ENCODE results near the gene FAM110D.
A peak's percentile ranks its signal among the peaks of the same experiment; 100 is the strongest.

Gene FAM110D

GRCh38 chr1:26169669-26170471 is 11.0 kb downstream of the FAM110D start, which contains the start of gene ZNF593:
Gene ZNF593 (plus strand): TSS chr1:26169908. CDS start chr1:26169984, 76 bp downstream.
- H3K9ac ChIP-seq (ENCODE audit: low read length), result peak within 1 kb of the TSS; percentile 75
- H2AK5ac ChIP-seq (ENCODE audit: low read length), result peak within 1 kb of the TSS; percentile 52
- peak within 1 kb of the TSS; percentile 11 for H3K27ac ChIP-seq (ENCODE audit: low read depth, low read length)
- peak within 1 kb of the TSS; percentile 33 for H2BK5ac ChIP-seq (ENCODE audit: low read depth, low read length, poor library complexity)
- H4K12ac ChIP-seq (ENCODE audit: low read depth, low read length), result peak within 1 kb of the TSS; percentile 38
- no peak within 1 kb of the TSS for H2BK12ac ChIP-seq (ENCODE audit: low read length)
- DNase-seq, result peak; percentile 95 to 97
- peaks cover 8 to 11% of the 10 kb centered on the region in 2 experiments for H3K36me3 ChIP-seq (ENCODE audit: control insufficient read depth in 1 of 2, insufficient read depth in 2 of 2, low read length in 2 of 2)
- H4K91ac ChIP-seq (ENCODE audit: low read depth, low read length), result peak within 1 kb of the TSS; percentile 76
- peak within 1 kb of the TSS; percentile 74 for H3K4me2 ChIP-seq (ENCODE audit: low read length)
- H2BK120ac ChIP-seq (ENCODE audit: insufficient read depth, low read length, poor library complexity), result peak within 1 kb of the TSS; percentile 19
- peak within 1 kb of the TSS; percentile 79 for H3K18ac ChIP-seq (ENCODE audit: low read length)
- no peak within 1 kb of the TSS for H3K23ac ChIP-seq (ENCODE audit: low read length)
- H3K27me3 ChIP-seq (ENCODE audit: insufficient read depth, low read length), result no peaks in the 10 kb centered on the region
- peaks cover 6 to 10% of the 10 kb centered on the region in 2 experiments for H3K4me1 ChIP-seq (ENCODE audit: control insufficient read depth in 1 of 2, insufficient read depth in 2 of 2, low read length in 2 of 2)
- no peaks in the 10 kb centered on the region for H3K9me3 ChIP-seq (ENCODE audit: insufficient read depth, low read depth, low read length)
- peaks cover 7% of the 10 kb centered on the region for H3K79me1 ChIP-seq (ENCODE audit: low read length)
- peak within 1 kb of the TSS; percentile 63 for H3K14ac ChIP-seq (ENCODE audit: low read length)
- no CpG with 5 or more reads among the region's 76 CpGs for WGBS (ENCODE audit: extremely low coverage, insufficient coverage, insufficient read length)
- H2AFZ ChIP-seq (ENCODE audit: insufficient read depth, low read length, poor library complexity), result peak within 1 kb of the TSS; percentile 77
- H3K4ac ChIP-seq (ENCODE audit: low read depth, low read length), result peak within 1 kb of the TSS; percentile 37
- H4K8ac ChIP-seq (ENCODE audit: low read depth, low read length), result peak within 1 kb of the TSS; percentile 90
- peak within 1 kb of the TSS; percentile 82 for H3K4me3 ChIP-seq (ENCODE audit: low read depth, low read length)
- peaks cover 5% of the 10 kb centered on the region for H3K79me2 ChIP-seq (ENCODE audit: control insufficient read depth, insufficient read depth, low read length, poor library complexity)

GRCh38 chr1:26170472-26170821 is 11.6 kb downstream of the FAM110D start:
- Histone ChIP-seq H4K8ac (ENCODE audit: low read depth, low read length) (peak overlapping the region; percentile 90), H3K9me3 (ENCODE audit: insufficient read depth, low read depth, low read length) (no peaks in the 10 kb centered on the region), H2AK5ac (ENCODE audit: low read length) (peak overlapping the region; percentile 52), H3K14ac (ENCODE audit: low read length) (no peak overlapping the region), H3K79me2 (ENCODE audit: control insufficient read depth, insufficient read depth, low read length, poor library complexity) (peaks cover 5% of the 10 kb centered on the region), H3K36me3 (ENCODE audit: control insufficient read depth in 1 of 2, insufficient read depth in 2 of 2, low read length in 2 of 2) (peaks cover 8 to 11% of the 10 kb centered on the region in 2 experiments), H3K4me2 (ENCODE audit: low read length) (peak overlapping the region; percentile 74), H4K91ac (ENCODE audit: low read depth, low read length) (peak overlapping the region; percentile 5), H3K23ac (ENCODE audit: low read length) (no peak overlapping the region), H2AFZ (ENCODE audit: insufficient read depth, low read length, poor library complexity) (peak overlapping the region; percentile 11), H2BK120ac (ENCODE audit: insufficient read depth, low read length, poor library complexity) (no peak overlapping the region), H2BK12ac (ENCODE audit: low read length) (no peak overlapping the region), H3K27ac (ENCODE audit: low read depth, low read length) (no peak overlapping the region), H3K4me1 (ENCODE audit: control insufficient read depth in 1 of 2, insufficient read depth in 2 of 2, low read length in 2 of 2) (peaks cover 6 to 10% of the 10 kb centered on the region in 2 experiments), H3K4ac (ENCODE audit: low read depth, low read length) (peak overlapping the region; percentile 37), H3K27me3 (ENCODE audit: insufficient read depth, low read length) (no peaks in the 10 kb centered on the region), H3K9ac (ENCODE audit: low read length) (peak overlapping the region; percentile 75), H3K79me1 (ENCODE audit: low read length) (peaks cover 7% of the 10 kb centered on the region), H3K4me3 (ENCODE audit: low read depth, low read length) (peak overlapping the region; percentile 82), H2BK5ac (ENCODE audit: low read depth, low read length, poor library complexity) (no peak overlapping the region), H4K12ac (ENCODE audit: low read depth, low read length) (no peak overlapping the region), H3K18ac (ENCODE audit: low read length) (no peak overlapping the region)
- DNase-seq, result no peak
- WGBS (ENCODE audit: extremely low coverage, insufficient coverage, insufficient read length), result no CpG with 5 or more reads among the region's 9 CpGs

GRCh38 chr1:26171084-26172072 is 12.5 kb downstream of the FAM110D start, which contains the start of gene ZNF593OS:
Gene ZNF593OS (minus strand): TSS chr1:26171832. CDS start chr1:26171661, 171 bp downstream.
- DNase-seq, result no peak
- H2AK5ac ChIP-seq (ENCODE audit: low read length), result no peak within 1 kb of the TSS
- H3K4me2 ChIP-seq (ENCODE audit: low read length), result peak within 1 kb of the TSS; percentile 74
- H3K4me3 ChIP-seq (ENCODE audit: low read depth, low read length), result peak within 1 kb of the TSS; percentile 21
- H3K18ac ChIP-seq (ENCODE audit: low read length), result no peak within 1 kb of the TSS
- no peak within 1 kb of the TSS for H3K23ac ChIP-seq (ENCODE audit: low read length)
- no peaks in the 10 kb centered on the region for H3K27me3 ChIP-seq (ENCODE audit: insufficient read depth, low read length)
- H3K9me3 ChIP-seq (ENCODE audit: insufficient read depth, low read depth, low read length), result no peaks in the 10 kb centered on the region
- no CpG with 5 or more reads among the region's 34 CpGs for WGBS (ENCODE audit: extremely low coverage, insufficient coverage, insufficient read length)
- no peak within 1 kb of the TSS for H3K27ac ChIP-seq (ENCODE audit: low read depth, low read length)
- H4K12ac ChIP-seq (ENCODE audit: low read depth, low read length), result no peak within 1 kb of the TSS
- H3K36me3 ChIP-seq (ENCODE audit: control insufficient read depth in 1 of 2, insufficient read depth in 2 of 2, low read length in 2 of 2), result peaks cover 8 to 11% of the 10 kb centered on the region in 2 experiments
- no peak within 1 kb of the TSS for H3K9ac ChIP-seq (ENCODE audit: low read length)
- no peak within 1 kb of the TSS for H4K91ac ChIP-seq (ENCODE audit: low read depth, low read length)
- no peak within 1 kb of the TSS for H2BK5ac ChIP-seq (ENCODE audit: low read depth, low read length, poor library complexity)
- H3K14ac ChIP-seq (ENCODE audit: low read length), result no peak within 1 kb of the TSS
- no peak within 1 kb of the TSS for H4K8ac ChIP-seq (ENCODE audit: low read depth, low read length)
- no peak within 1 kb of the TSS for H2AFZ ChIP-seq (ENCODE audit: insufficient read depth, low read length, poor library complexity)
- H2BK12ac ChIP-seq (ENCODE audit: low read length), result no peak within 1 kb of the TSS
- peaks cover 7% of the 10 kb centered on the region for H3K79me1 ChIP-seq (ENCODE audit: low read length)
- peaks cover 6 to 10% of the 10 kb centered on the region in 2 experiments for H3K4me1 ChIP-seq (ENCODE audit: control insufficient read depth in 1 of 2, insufficient read depth in 2 of 2, low read length in 2 of 2)
- no peak within 1 kb of the TSS for H3K4ac ChIP-seq (ENCODE audit: low read depth, low read length)
- no peak within 1 kb of the TSS for H2BK120ac ChIP-seq (ENCODE audit: insufficient read depth, low read length, poor library complexity)
- H3K79me2 ChIP-seq (ENCODE audit: control insufficient read depth, insufficient read depth, low read length, poor library complexity), result peaks cover 5% of the 10 kb centered on the region

- Histone ChIP-seq H3K18ac (ENCODE audit: low read length) (no peak overlapping the region), H3K79me1 (ENCODE audit: low read length) (peaks cover 6% of the 10 kb centered on the region), H3K4ac (ENCODE audit: low read depth, low read length) (no peak overlapping the region), H3K27me3 (ENCODE audit: insufficient read depth, low read length) (no peaks in the 10 kb centered on the region), H3K27ac (ENCODE audit: low read depth, low read length) (no peak overlapping the region), H3K4me3 (ENCODE audit: low read depth, low read length) (no peak overlapping the region), H3K36me3 (ENCODE audit: control insufficient read depth in 1 of 2, insufficient read depth in 2 of 2, low read length in 2 of 2) (peaks cover 8 to 13% of the 10 kb centered on the region in 2 experiments), H2AFZ (ENCODE audit: insufficient read depth, low read length, poor library complexity) (no peak overlapping the region), H3K79me2 (ENCODE audit: control insufficient read depth, insufficient read depth, low read length, poor library complexity) (peaks cover 1% of the 10 kb centered on the region), H3K9ac (ENCODE audit: low read length) (no peak overlapping the region), H4K8ac (ENCODE audit: low read depth, low read length) (no peak overlapping the region), H3K9me3 (ENCODE audit: insufficient read depth, low read depth, low read length) (no peaks in the 10 kb centered on the region), H2BK5ac (ENCODE audit: low read depth, low read length, poor library complexity) (no peak overlapping the region), H4K91ac (ENCODE audit: low read depth, low read length) (no peak overlapping the region), H3K4me1 (ENCODE audit: control insufficient read depth in 1 of 2, insufficient read depth in 2 of 2, low read length in 2 of 2) (peaks cover 14 to 21% of the 10 kb centered on the region in 2 experiments), H2BK12ac (ENCODE audit: low read length) (no peak overlapping the region), H2BK120ac (ENCODE audit: insufficient read depth, low read length, poor library complexity) (no peak overlapping the region), H3K4me2 (ENCODE audit: low read length) (no peak overlapping the region), H4K12ac (ENCODE audit: low read depth, low read length) (no peak overlapping the region), H2AK5ac (ENCODE audit: low read length) (no peak overlapping the region), H3K14ac (ENCODE audit: low read length) (no peak overlapping the region), H3K23ac (ENCODE audit: low read length) (no peak overlapping the region)
- DNase-seq, result peak; percentile 71 to 83
- WGBS (ENCODE audit: extremely low coverage, insufficient coverage, insufficient read length), result no CpG with 5 or more reads among the region's 8 CpGs
Measured at GRCh38 chr1:26175346-26175745, 16.5 kb downstream of the FAM110D start.

Data from trophoblast cell (in vitro differentiated cells and primary cell).